Stimulated activated CD8-positive, alpha-beta memory T cell treated with anti-CD3 and anti-CD28 coated beads, Interleukin-15, amount 100 ng/mL, for 24 hours (primary cell): ENCODE results near the gene STX7.
"Not testable (repeated sequence)": the region's sequence is repeated elsewhere in the genome, so short reads cannot be mapped to it uniquely, and the experiment has no call there.

Experiments used
- DNase-seq: peaks from one replicate; pipeline ENCODE4 v3.0.0-alpha.2; 2020; ENCODE audit warnings: low read depth

The STX7 gene, protein sequence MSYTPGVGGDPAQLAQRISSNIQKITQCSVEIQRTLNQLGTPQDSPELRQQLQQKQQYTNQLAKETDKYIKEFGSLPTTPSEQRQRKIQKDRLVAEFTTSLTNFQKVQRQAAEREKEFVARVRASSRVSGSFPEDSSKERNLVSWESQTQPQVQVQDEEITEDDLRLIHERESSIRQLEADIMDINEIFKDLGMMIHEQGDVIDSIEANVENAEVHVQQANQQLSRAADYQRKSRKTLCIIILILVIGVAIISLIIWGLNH

DNA sequence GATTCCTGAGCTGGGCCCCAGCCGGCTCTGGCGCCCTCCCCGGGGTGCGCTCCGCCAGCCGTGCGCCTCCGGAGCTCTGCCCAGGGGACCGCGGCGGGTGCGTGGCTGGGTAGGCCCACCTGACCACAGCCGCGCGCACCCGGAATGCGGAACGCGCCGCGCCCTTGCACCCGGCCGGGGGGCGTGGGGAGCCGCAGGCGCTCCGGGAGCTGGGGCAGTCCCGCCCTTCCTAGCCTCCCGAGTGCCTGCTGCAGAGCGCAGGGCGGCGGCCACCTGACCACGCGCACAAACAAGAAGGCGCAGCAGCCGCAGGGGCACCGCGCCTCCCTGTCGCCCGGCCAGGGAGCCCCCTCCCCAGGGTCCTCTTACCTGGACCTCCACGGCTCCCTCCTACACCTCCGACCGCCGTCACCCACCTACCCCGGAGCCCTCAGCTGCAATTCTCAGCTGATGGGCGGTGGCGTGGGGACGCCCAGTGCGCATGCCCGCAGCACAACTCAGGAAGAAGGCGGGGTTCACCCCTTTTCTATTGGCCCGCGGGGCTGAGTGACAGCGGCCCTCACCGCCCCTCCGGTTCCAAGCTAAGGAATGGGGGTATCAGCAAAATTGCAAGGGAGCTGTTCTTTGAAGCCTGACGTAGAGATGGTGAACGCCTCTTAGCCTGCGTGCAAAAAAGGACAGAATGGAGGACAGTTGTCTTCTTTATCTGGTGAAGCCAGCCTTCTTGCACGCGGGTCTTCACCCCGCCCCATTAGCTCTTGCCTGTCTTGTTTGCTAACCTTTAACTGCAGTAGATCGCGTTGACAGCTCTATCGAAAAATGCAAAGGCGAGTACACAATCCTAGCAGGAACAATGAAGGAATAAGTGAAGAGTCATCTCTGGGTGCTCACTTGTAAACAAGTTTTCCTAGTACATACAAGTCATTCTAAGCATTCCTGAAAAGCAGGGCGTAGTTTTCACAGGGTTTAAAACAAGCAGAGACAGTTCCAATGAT, at the start of gene STX7:
Gene STX7 (minus strand): TSS at position 479 of the 995 bp plus-strand sequence. CDS start 9,586 bp downstream, outside the sequence.
- peak; percentile 66 for DNase-seq

DNA sequence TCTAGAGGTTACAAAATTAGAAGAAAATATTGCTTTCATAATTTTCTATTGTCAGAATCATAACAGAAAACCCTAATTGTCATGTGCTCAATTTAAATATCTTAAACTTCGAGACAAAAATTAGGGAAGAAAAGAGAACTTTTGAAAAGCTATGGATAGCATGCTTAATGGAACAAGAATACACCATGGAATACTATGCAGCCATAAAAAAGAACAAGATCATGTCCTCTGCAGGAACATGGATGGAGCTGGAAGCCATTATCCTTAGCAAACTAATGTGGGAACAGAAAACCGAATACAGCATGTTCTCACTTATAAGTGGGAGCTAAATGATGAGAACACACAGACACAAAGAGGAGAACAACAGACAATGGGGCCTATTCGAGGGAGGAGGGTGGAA, 47.2 kb upstream of the STX7 start:
- not testable (repeated sequence) for DNase-seq

DNA sequence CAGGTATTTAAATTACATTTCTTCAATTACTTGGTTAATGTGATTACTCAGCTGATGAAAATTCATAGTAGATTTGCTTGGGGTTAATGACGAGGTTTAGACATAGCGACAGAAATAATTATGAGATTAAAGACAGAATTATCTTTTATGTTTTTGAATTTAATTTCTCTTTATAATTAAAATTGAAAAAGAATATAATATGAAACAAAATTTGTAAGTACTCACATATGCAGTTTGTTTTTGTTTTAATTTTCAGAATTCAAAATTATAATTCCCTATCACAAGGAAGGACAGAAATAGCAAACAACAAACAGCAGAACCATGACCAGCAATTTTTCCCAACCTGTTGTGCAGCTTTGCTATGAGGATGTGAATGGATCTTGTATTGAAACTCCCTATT, 39.5 kb upstream of the STX7 start, which contains the start of gene TAAR8:
Gene TAAR8 (plus strand): TSS at position 301 of the 400 bp plus-strand sequence. CDS start 21 bp downstream, at position 322.
- DNase-seq, result no peak

DNA sequence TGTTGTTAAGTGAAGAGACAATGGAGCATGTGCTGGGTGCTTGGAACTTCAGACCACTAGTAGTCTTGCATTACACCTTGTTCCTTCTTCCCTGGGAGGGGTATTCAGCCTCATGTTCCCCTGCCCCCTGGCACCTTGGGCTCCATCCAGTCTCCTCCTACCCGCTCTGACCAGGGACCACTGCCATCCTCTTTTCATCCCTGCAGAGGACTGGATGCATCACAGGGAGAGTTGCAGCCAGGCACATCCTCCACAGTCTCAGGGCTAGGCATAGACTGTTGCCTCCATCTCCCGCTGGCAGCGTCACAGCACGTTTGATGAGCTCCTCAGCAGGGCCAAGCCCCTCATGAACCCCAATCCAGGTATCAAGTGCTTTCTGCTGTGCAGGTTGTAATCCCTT, 38.3 kb upstream of the STX7 start:
- no peak for DNase-seq

DNA sequence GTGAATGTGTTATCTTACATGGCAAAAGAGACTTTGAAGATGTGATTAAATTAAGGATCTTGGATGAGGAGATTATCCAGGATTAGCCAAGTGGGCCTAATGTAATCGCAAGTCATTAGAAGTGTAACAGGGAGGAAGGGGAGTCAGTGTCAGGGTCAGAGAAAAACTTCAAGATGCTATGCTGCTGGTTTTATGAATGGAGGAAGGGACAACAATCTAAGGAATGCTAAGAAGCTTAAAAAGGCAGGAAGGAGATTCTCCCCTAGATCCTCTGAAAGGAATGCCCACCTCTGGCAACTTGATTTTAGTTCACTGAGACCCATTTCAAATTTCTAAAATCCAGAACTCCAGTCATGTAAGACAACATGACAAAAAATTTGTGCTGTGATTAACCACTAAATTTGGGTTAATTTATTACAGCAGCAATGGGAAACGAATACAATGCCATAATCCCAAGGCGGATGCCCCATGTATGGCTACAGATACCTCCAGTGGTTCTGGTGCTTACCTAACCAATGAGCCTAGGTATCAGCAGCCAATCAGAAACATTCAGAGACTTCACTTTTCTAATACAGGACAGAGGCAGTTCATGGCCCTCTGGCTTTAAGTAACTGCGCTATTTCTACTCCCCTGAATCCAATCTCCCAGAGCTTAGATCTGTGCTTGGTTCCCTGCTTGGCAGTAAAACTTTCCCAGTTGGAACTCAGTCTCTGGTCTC, 36.0 kb upstream of the STX7 start:
- no peak for DNase-seq

DNA sequence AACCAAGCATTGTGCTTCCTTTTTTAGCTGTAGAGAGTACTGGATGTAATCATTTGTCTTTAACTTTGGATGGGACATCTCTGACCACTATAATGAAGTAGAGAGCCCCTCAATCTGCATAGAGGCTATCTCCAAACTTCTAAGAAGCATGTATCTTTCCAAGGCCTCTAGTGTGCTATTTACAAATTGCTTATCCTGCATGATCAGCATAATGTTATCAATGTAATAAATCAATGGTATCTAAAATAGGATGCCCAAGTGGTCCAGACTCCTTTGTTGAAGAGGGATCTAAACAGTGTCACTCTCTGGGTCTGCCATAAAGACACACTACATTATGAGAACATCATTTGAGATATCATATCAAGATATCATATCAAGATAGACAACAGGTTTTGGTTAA, 31.9 kb upstream of the STX7 start:
- DNase-seq, result no peak

DNA sequence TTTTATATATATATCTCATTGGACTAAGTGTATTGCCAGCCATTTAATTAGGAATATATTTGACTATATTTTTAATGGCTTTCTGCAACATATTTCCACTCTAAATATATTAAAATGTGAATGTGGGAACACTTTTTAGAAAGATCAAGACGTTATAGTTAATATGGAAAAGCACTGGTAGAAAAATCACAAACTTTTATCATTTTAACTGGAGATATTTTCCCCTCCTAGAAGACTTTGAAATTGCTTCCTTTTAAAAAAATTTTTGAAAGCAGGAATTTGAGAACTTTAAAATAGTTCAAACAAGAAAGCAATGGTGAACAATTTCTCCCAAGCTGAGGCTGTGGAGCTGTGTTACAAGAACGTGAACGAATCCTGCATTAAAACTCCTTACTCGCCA, 25.1 kb upstream of the STX7 start, which contains the start of gene TAAR9:
Gene TAAR9 (plus strand): TSS at position 301 of the 400 bp plus-strand sequence. CDS start 13 bp downstream, at position 314.
- no peak for DNase-seq

DNA sequence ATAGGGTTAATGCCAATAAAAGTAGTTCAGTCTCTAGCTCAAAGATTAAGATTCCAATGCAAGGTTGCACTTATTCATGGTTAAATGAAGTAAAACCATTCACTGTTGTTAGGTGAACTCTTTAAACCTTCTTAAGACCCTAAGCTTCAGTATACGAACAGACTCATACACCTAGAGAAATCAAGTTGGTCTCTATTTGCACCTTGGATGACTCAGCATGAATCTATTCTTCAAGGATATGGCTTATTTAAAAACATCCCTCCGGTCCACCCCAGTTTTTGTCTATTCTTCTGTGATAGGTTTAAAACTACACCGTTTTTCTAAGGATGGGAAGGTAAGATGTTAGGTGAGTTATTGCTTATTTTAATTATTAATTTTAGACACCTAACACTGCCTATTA, 24.2 kb upstream of the STX7 start:
- DNase-seq, result no peak

DNA sequence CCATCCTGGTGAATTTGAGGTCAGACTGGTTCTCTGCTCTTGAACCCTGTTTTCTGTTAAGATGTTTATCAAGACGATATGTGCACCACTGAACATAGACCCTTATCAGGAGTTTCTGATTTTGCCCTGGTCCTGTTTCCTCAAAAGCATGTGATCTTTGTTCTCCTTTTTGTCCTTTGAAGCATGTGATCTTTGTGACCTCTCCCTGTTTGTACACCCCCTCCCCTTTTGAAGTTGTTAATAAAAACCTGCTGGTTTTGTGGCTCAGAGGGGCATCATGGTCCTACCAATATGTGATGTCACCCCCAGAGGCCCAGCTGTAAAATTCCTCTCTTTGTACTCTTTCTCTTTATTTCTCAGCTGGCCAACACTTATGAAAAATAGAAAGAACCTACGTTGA, 21.6 kb upstream of the STX7 start:
- not testable (repeated sequence) for DNase-seq

DNA sequence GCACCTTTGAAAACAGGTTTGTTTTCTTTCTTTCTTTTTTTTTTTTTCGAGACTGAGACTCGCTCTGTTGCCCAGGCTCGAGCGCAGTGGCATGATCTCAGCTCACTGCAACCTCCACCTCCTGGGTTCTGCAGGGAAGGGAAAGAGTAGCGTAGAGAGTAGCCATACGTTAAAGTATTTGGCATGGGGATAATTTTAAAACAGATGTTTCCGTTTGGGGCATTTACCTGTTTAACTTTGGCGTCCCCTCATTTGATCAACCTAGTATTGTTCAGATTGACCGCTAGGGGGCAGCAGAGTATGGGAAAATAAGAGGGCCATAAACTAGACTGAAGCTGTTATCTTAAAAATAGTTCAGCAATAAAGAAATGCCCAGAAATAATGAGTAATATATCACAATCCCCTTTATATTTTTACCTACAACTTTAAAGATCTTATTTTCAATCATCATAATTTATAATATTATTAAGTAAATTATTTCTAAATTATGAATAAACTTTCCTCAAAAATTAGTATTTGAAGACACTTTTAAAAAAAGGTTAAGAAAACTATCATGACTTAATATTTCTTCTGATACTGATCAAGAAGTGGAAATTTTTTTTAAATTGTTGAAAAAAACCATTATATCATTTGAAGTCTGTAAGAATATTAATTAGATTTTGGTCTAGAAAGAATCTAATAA, 17.5 kb upstream of the STX7 start:
- DNase-seq, result peak; percentile 37

DNA sequence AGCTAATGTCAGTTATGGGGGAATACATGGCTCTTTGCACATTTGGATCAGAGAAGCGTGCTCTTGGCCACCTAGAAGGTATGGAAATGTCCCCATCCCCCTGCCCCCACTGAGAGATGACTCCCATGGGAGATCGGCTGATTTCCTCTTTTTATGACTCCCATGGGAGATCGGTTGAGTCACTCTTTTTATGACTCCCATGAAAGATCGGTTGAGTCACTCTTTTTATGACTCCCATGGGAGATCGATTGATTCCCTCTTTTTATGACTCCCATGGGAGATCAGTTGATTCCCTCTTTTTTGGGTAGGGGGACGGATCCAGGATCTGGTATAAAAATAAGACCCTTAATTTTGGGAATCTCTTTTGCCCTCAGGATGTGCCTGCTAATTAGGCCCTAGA, 14.9 kb upstream of the STX7 start:
- DNase-seq, result no peak

DNA sequence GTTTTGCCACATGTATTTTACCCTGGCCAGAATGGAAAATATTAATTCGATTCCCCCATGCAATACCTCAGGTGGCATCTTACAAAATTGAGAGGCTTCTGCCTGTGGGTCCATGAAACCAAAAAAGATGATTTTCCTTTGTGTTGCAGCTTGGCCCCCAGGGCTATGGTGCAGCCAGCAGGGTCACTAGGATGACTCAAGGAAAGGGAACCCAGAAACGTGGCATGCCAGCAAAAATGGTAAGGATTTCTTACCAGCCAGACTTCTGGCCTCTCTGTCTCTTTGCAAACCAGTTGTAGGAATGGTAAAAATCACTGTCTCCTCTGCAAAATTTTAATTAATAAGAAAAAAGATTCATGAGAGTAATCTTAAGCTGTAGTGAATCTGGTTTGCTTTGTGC, 13.5 kb upstream of the STX7 start:
- no peak for DNase-seq

DNA sequence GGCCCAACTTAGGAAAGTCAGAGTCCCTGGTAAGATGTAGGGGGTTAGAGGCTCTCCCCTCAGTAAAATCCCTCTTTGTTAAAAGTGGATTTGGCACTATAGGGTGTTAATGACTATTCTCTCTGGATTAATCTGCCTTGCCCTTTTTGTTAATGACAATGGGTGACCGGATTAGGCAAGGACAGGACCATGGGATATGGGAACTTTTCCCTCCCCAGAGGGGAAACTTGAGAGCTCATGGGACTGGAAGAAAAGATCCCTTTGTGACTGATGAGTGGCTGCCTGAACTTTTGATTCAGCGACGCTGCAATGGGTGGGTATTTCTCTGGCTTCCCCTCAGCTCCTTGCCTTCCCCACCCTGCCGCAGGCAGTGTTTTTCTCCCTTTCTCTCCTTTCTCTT, 12.9 kb upstream of the STX7 start:
- no peak for DNase-seq

DNA sequence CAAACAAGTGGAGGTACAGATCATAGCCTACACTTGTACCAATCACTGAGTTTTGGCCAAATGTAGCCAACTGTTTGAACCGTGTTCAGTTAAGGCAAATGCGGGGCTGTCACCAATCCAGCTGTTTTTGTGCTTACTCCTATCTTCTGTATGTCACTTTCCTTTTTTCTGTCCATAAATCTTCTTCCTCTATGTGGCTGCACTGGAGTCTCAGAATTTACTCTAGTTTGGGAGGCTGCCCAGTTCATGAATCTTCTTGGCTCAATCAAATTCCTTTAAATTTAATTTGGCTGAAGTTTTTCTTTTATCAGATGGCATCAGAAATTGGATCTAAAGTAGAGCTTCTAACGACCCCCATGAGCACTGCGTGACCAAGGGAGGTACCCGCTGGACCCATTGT, 11.7 kb upstream of the STX7 start:
- no peak for DNase-seq

DNA sequence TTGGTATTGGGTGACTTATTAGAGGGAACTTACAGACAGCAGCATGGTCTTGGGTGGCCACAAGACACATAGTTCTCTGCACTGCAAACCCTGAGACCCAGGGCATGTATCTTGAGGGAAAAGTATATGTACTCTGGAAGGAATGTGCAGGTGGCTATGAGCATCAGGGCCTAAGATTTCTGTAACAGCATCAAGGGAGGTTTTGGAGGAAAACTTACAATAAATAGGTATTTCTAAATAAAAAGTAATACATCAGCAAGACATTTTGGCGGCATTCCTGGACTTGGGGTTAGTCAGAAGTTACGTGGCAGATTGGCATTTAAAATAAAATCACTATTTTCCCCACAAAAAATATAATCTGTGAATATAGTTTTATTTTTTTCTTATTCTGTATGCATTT, 8.0 kb upstream of the STX7 start:
- DNase-seq, result no peak

DNA sequence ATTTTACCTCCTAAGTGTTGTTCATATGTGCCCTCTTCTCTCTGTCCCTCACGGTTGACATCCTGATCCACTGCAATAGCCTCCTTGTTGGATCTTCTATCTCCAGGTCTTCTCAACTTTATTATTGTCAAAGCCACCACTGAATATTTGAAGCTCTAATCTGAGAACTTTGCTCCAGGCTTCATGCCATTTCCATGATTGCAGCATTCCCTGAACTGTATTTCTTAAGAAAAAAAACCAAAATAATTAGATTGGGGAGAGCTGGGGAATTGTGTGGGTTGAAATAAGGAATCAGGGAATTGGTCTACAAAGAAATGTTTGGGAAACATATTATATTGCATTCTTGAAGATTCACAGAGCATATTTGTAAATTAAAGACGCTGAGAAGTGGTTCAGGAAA, 2.5 kb upstream of the STX7 start:
- DNase-seq, result no peak

DNA sequence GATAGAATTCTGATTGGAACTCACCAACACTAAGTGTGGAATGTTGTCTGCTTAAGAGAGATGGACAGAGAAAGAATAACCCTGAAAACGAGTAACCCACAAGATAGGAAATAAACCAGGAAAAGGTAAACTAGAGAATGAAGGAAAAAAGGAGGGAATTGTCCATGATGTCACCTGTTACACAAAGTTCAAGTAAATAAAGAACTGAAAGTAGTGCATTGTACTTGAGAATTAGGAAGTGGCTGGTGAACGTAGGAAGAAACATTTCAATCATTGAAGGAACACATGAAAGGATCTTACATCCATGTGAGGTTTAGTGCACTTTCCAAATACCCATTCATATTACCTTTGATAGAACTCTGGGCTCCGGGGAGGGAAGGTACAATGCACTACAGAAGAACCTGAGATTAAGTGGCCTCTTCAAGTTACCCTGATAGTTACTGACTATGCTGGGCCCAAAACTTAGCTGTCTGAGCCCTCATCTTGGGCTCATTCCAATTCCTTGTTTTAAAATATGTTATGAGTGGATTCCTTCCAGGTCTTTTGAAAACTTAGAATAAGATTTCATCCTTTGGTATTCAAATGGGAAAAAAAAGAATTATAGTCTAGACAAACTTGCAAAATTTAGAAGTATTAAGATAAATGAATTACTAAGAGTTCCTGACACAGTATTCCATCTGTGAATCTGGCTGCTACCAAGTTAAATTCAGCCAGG, 1.1 kb upstream of the STX7 start:
- no peak for DNase-seq

DNA sequence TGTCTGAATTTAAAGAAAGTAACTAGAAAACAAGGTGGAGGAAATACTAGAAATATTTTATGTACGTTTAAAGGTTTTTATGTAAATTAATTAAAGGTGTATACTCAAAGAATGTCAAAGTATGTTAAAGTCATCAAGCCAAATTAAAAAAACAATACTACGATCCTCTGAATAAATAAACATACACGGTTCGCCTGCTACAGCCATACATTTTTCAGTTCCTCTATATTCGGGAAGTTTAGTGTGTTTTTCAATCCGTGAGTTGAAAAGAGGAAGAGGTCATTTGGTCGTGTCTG, 626 bp downstream of the STX7 start:
- no peak for DNase-seq

DNA sequence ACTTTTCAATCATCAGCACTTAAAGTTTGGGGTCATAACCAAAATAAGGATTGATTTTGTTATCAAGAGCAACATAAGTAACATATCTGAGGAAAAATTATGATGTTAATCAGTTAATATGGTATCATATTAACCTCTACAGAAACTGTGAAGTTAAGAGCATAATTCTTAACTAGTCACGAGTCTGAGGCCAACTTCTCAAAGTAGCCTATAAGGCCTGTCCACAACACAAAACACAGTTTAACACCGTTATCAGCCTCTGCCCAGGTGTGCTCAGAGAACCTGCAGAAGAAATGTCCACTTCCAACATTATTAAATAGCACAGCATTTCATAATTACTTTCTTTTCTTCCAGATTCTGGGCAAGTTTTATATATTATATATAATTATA, 1.1 kb downstream of the STX7 start:
- DNase-seq, result no peak

DNA sequence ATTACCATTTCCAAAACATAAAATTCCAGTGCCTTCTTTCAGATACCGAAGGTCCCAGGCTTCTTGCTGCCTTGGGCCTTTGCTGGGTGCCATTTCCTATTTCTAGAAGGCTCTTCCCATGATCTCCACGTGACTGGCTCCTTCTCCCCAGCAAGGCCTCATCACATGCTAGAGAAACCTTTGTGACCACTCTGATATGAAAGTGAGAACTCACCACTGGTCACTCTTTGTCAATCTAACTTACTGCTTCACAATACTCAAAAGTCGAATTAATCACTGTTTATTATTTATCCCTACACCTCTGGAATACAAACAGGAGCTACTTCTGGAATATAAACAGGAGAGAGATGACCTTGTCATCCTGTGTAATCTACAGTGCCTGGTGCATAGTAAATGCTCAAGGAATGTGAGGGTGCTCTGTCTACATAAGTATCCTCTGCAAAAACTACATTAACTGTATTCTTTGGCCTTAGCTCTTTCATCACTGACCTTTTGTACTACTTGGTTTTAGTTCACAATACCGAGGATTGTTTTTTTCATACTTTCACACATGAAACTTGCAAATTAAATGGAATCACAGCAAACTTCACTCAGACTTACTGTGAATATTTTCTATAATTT, 1.6 kb downstream of the STX7 start:
- no peak for DNase-seq
